BE2C (cell line): ENCODE results near the gene SPIRE1. TPM values are rescaled to one million over a fixed set of nuclear protein-coding genes. Genes with fewer than 3 reads are reported as not detected.

Experiments used
- DNase-seq: peaks from one replicate; pipeline ENCODE4 v3.0.0-alpha.2; 2020
- H3K27me3 ChIP-seq: fragments of 250-450 bp; sonication (Bioruptor Pico); 2 replicates; pipeline ENCODE4 v1.5.1; 2020; ENCODE audit warnings: mild to moderate bottlenecking
- H3K36me3 ChIP-seq: fragments of 250-450 bp; sonication (Bioruptor Pico); 2 replicates; pipeline ENCODE4 v1.5.1; 2020; ENCODE audit warnings: mild to moderate bottlenecking
- H3K4me1 ChIP-seq: fragments of 250-450 bp; sonication (Bioruptor Pico); 2 replicates; pipeline ENCODE4 v1.5.1; 2020
- H3K4me3 ChIP-seq: 2 replicates; pipeline ENCODE4 v1.5.1; 2011; ENCODE audit warnings: low read depth, low read length
- H3K9me3 ChIP-seq: fragments of 250-450 bp; sonication (Bioruptor Pico); 2 replicates; pipeline ENCODE4 v1.5.1; 2020
- polyA plus RNA-seq: library from polyadenylated mRNA; unstranded; fragments of >200 nt; gene quantifications from one replicate; pipeline ENCODE4 v1.2.1, GENCODE V29; 2012; ENCODE audit warnings: low read depth, missing spikeins; ENCODE audit not compliant: insufficient read length, insufficient read depth
- TF ChIP-seq, protein P1 (sequence below): IDR thresholded peaks from 2 replicates; pipeline ENCODE4 v1.5.1; 2012; ENCODE audit warnings: mild to moderate bottlenecking, low read depth, low read length

SPIRE1 gene
- polyA plus RNA-seq, result 6.3 TPM

DNA sequence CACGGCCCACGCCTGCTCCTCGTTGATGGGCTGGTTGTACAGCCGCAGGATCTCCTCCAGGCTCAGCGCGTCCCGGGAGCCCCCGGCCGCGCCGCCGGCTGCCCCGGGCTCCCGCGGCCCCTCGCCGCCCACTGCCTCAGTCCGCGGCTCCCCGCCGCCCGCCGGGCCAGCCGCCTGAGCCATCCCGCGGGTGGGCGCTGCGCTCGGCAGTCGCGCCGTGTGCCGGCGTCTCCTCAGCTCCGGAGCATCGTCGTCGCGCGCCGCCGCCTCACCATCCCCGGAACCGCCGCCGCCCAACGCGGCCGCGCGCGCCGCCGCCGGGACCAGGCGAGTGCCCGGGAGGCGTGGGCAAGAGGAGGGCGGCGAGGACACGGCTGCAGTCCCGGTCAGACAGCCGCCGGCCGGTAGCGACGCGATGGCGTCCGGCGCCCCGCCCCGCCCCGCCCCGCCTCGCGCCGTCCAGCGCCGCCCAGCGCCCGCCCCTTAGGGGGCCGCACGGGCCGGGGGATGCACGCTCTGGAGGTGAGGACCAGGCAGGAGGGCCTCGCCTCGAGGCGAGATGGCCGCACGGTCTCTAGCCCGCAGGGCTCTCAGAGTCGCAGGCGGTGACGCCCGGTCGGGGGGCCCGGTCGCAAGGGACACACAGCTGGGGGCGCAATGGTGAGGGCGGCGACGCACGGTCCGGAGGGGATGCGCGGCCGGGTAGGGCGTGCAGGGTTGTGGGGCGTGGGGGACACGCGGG, at the start of gene SPIRE1:
SPIRE1 (minus strand) TSS at position 424 of the 742 bp plus-strand sequence; CDS start at position 183, 241 bp downstream.
- peak; percentile 66 for DNase-seq
- H3K4me3 ChIP-seq, result peak within 1 kb of the TSS; percentile 81
- H3K9me3 ChIP-seq, result no peaks in the 10 kb centered on the region
- H3K36me3 ChIP-seq, result no peaks in the 10 kb centered on the region
- no peaks in the 10 kb centered on the region for H3K4me1 ChIP-seq
- TF ChIP-seq, protein P1, sequence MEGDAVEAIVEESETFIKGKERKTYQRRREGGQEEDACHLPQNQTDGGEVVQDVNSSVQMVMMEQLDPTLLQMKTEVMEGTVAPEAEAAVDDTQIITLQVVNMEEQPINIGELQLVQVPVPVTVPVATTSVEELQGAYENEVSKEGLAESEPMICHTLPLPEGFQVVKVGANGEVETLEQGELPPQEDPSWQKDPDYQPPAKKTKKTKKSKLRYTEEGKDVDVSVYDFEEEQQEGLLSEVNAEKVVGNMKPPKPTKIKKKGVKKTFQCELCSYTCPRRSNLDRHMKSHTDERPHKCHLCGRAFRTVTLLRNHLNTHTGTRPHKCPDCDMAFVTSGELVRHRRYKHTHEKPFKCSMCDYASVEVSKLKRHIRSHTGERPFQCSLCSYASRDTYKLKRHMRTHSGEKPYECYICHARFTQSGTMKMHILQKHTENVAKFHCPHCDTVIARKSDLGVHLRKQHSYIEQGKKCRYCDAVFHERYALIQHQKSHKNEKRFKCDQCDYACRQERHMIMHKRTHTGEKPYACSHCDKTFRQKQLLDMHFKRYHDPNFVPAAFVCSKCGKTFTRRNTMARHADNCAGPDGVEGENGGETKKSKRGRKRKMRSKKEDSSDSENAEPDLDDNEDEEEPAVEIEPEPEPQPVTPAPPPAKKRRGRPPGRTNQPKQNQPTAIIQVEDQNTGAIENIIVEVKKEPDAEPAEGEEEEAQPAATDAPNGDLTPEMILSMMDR, result no peak
- H3K27me3 ChIP-seq, result no peaks in the 10 kb centered on the region

- no peaks in the 10 kb centered on the region; the same call in 1 of the 2 replicates for H3K9me3 ChIP-seq
- TF ChIP-seq, protein P1, result no peak
- peaks cover 10% of the 10 kb centered on the region for H3K36me3 ChIP-seq
- H3K4me1 ChIP-seq, result no peaks in the 10 kb centered on the region
- DNase-seq, result no peak
- no peaks in the 10 kb centered on the region for H3K27me3 ChIP-seq
- H3K4me3 ChIP-seq, result peak overlapping the region; percentile 88
Observed at GRCh38 chr18:12703664-12704063, 45.8 kb upstream of the SPIRE1 start.

- Histone ChIP-seq H3K27me3 (no peaks in the 10 kb centered on the region), H3K4me1 (no peaks in the 10 kb centered on the region), H3K36me3 (peaks cover 10% of the 10 kb centered on the region), H3K9me3 (no peaks in the 10 kb centered on the region; the same call in 1 of the 2 replicates), H3K4me3 (peak overlapping the region; percentile 88)
- TF ChIP-seq, protein P1, result no peak
- DNase-seq, result no peak
Observed at GRCh38 chr18:12703096-12703567, 45.2 kb upstream of the SPIRE1 start.

DNA sequence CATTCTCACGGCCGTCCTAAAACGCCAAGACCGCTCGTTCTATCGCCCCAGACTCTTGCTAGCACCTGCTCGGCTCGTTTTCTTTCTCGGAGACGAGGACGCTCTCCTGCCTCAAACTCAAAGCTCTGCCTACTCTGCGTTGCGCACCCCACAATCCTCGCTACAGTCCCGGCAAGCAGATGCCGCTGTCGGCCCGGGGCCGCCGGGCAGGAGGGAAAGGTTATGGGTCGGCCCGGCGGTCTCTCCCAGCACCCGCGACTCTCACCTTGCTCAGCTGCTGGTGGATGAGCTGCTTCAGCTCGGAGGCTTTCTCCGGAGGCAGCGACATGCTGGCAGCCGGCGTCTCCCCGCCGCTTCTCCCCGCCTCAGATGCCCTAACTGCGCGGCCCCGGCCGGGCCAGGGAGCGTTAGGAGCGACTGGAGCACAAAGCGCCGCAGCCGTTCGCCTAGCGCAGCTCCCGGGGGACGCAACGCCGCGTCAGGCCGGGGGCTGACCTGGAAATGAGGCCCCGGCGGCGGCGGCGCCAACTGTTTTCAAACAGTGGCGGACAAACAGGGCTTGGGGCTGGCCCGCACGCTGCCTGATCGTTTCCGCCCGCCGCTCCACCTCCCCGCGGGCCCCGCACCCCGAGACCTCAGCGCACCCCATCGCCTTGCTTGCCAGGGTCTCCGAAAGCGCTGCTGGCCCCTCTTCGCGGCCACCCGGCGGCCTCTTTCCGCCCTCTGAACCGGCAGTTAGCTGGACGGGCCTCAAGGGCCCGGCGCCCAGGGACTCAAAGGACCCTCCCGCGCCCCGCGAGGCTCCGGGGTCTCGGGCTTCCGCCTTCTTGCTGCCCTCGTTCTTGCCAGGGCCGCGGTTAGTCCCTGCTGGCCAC, 44.6 kb upstream of the SPIRE1 start, which contains the start of the genes CEP76 and PSMG2:
CEP76 (minus strand) TSS at position 503 of the 875 bp plus-strand sequence; CDS start at position 328, 175 bp downstream.
PSMG2 (plus strand) TSS at position 822 of the 875 bp plus-strand sequence. CDS start 66 bp downstream, outside the sequence.
- Histone ChIP-seq H3K4me3 (peak within 1 kb of the TSS; percentile 88), H3K9me3 (no peaks in the 10 kb centered on the region; the same call in 1 of the 2 replicates), H3K27me3 (no peaks in the 10 kb centered on the region), H3K36me3 (peaks cover 4% of the 10 kb centered on the region), H3K4me1 (no peaks in the 10 kb centered on the region)
- TF ChIP-seq, protein P1, result no peak
- peak; percentile 90 for DNase-seq

- H3K4me3 ChIP-seq, result peak overlapping the region; percentile 88
- no peaks in the 10 kb centered on the region for H3K27me3 ChIP-seq
- H3K36me3 ChIP-seq, result peaks cover 2% of the 10 kb centered on the region; the same call in 1 of the 2 replicates
- H3K9me3 ChIP-seq, result no peaks in the 10 kb centered on the region; the same call in 1 of the 2 replicates
- no peak for DNase-seq
- TF ChIP-seq, protein P1, result no peak
- H3K4me1 ChIP-seq, result no peaks in the 10 kb centered on the region
Observed at GRCh38 chr18:12701161-12701560, 43.3 kb upstream of the SPIRE1 start.
